ENCODE data around the gene ADAT2. TPM values are rescaled to one million over a fixed set of nuclear protein-coding genes. Genes with fewer than 3 reads are reported as not detected.

Gene ADAT2
- polyA plus RNA-seq, 6 donors from 2014 or later = 1.8 to 2.2 (median 2.0) TPM

- no peaks in the 10 kb centered on the region for H3K27me3 Mint-ChIP-seq
- H3K4me1 Mint-ChIP-seq = peaks cover 0 to 3% (median 0%) of the 10 kb centered on the region in 3 donors
- peak; percentile 99 to 100 for ATAC-seq (ENCODE audit: low read depth in 2 of 2)
- DNase-seq = peak; percentile 56
- H3K27ac Mint-ChIP-seq = peak overlapping the region in 1 of 6 donors; percentile 27
- H3K9me3 Mint-ChIP-seq = no peaks in the 10 kb centered on the region
- H3K4me3 Mint-ChIP-seq = no peak overlapping the region
- no peaks in the 10 kb centered on the region for H3K36me3 Mint-ChIP-seq
These were observed 23.2 kb downstream of the ADAT2 start for GRCh38 chr6:143427109-143427817.

GRCh38 chr6:143426026-143426425, 24.5 kb downstream of the ADAT2 start:
- DNase-seq = no peak

GRCh38 chr6:143419526-143419925, 31.0 kb downstream of the ADAT2 start:
- Mint-ChIP-seq H3K9me3 (peaks cover 0 to 2% (median 0%) of the 10 kb centered on the region in 7 donors), H3K36me3 (peaks cover 0 to 6% of the 10 kb centered on the region in 2 donors), H3K4me1 (no peaks in the 10 kb centered on the region), H3K27me3 (no peaks in the 10 kb centered on the region), H3K27ac (no peak overlapping the region), H3K4me3 (no peak overlapping the region)
- DNase-seq (no peak), ATAC-seq (ENCODE audit: low read depth in 2 of 2) (no peak)

More at GRCh38 chr6:143426026-143426425, 24.5 kb downstream of the ADAT2 start:
- ATAC-seq (ENCODE audit: low read depth in 2 of 2) = no peak
- Mint-ChIP-seq H3K27ac (no peak overlapping the region), H3K4me3 (no peak overlapping the region), H3K4me1 (peaks cover 0 to 3% (median 0%) of the 10 kb centered on the region in 3 donors), H3K36me3 (no peaks in the 10 kb centered on the region), H3K9me3 (no peaks in the 10 kb centered on the region), H3K27me3 (no peaks in the 10 kb centered on the region)

GRCh38 chr6:143414769-143415168, 35.7 kb downstream of the ADAT2 start:
- peaks cover 0 to 2% of the 10 kb centered on the region in 2 donors for H3K36me3 Mint-ChIP-seq
- no peaks in the 10 kb centered on the region for H3K4me1 Mint-ChIP-seq
- ATAC-seq (ENCODE audit: low read depth in 2 of 2) (no peak), DNase-seq (no peak)
- peaks cover 0 to 5% (median 0%) of the 10 kb centered on the region in 7 donors for H3K9me3 Mint-ChIP-seq
- no peaks in the 10 kb centered on the region for H3K27me3 Mint-ChIP-seq
- H3K4me3 Mint-ChIP-seq = no peak overlapping the region
- H3K27ac Mint-ChIP-seq = no peak overlapping the region

GRCh38 chr6:143410859-143411270, 39.6 kb downstream of the ADAT2 start:
- no peaks in the 10 kb centered on the region for H3K27me3 Mint-ChIP-seq
- peaks cover 0 to 7% (median 1%) of the 10 kb centered on the region in 7 donors for H3K9me3 Mint-ChIP-seq
- DNase-seq (no peak), ATAC-seq (ENCODE audit: low read depth in 2 of 2) (no peak)
- H3K27ac Mint-ChIP-seq = no peak overlapping the region
- no peak overlapping the region for H3K4me3 Mint-ChIP-seq
- no peaks in the 10 kb centered on the region for H3K36me3 Mint-ChIP-seq
- H3K4me1 Mint-ChIP-seq = no peaks in the 10 kb centered on the region

- Mint-ChIP-seq H3K4me1 (no peaks in the 10 kb centered on the region), H3K27me3 (no peaks in the 10 kb centered on the region), H3K36me3 (no peaks in the 10 kb centered on the region), H3K9me3 (peaks cover 0 to 7% (median 1%) of the 10 kb centered on the region in 7 donors), H3K27ac (no peak overlapping the region), H3K4me3 (no peak overlapping the region)
- ATAC-seq (ENCODE audit: low read depth in 2 of 2) (no peak), DNase-seq (no peak)
These were observed 41.7 kb downstream of the ADAT2 start for GRCh38 chr6:143408787-143409162.

GRCh38 chr6:143408151-143408786, 42.2 kb downstream of the ADAT2 start:
- Mint-ChIP-seq H3K27ac (no peak overlapping the region), H3K9me3 (peaks cover 0 to 7% (median 1%) of the 10 kb centered on the region in 7 donors), H3K4me3 (no peak overlapping the region), H3K36me3 (no peaks in the 10 kb centered on the region), H3K4me1 (no peaks in the 10 kb centered on the region), H3K27me3 (no peaks in the 10 kb centered on the region)
- no peak for ATAC-seq (ENCODE audit: low read depth in 2 of 2)
- no peak for DNase-seq

- peaks cover 0 to 7% (median 1%) of the 10 kb centered on the region in 7 donors for H3K9me3 Mint-ChIP-seq
- no peaks in the 10 kb centered on the region for H3K27me3 Mint-ChIP-seq
- no peaks in the 10 kb centered on the region for H3K36me3 Mint-ChIP-seq
These were observed 43.8 kb downstream of the ADAT2 start for GRCh38 chr6:143406673-143407072.

GRCh38 chr6:143405373-143406154, 44.9 kb downstream of the ADAT2 start:
- no peak overlapping the region for H3K27ac Mint-ChIP-seq
- H3K27me3 Mint-ChIP-seq = no peaks in the 10 kb centered on the region
- no peak overlapping the region for H3K4me3 Mint-ChIP-seq
- ATAC-seq (ENCODE audit: low read depth in 2 of 2) (no peak), DNase-seq (no peak)
- H3K36me3 Mint-ChIP-seq = no peaks in the 10 kb centered on the region
- peaks cover 0 to 7% (median 1%) of the 10 kb centered on the region in 7 donors for H3K9me3 Mint-ChIP-seq
- H3K4me1 Mint-ChIP-seq = peaks cover 4 to 5% (median 4%) of the 10 kb centered on the region in 3 donors

More at GRCh38 chr6:143406673-143407072, 43.8 kb downstream of the ADAT2 start:
- Mint-ChIP-seq H3K4me1 (no peaks in the 10 kb centered on the region), H3K4me3 (no peak overlapping the region), H3K27ac (no peak overlapping the region)
- ATAC-seq (ENCODE audit: low read depth in 2 of 2) (no peak), DNase-seq (no peak)

- Mint-ChIP-seq H3K27me3 (no peaks in the 10 kb centered on the region), H3K27ac (no peak overlapping the region), H3K4me3 (no peak overlapping the region), H3K9me3 (no peaks in the 10 kb centered on the region), H3K4me1 (peaks cover 4 to 6% (median 6%) of the 10 kb centered on the region in 3 donors), H3K36me3 (no peaks in the 10 kb centered on the region)
- DNase-seq = no peak
- no peak for ATAC-seq (ENCODE audit: low read depth in 2 of 2)
These were observed 47.7 kb downstream of the ADAT2 start for GRCh38 chr6:143402721-143403336.

- DNase-seq (no peak), ATAC-seq (ENCODE audit: low read depth in 2 of 2) (no peak)
- no peaks in the 10 kb centered on the region for H3K36me3 Mint-ChIP-seq
- H3K4me3 Mint-ChIP-seq = no peak overlapping the region
- peak overlapping the region in 1 of 6 donors; percentile 23 for H3K27ac Mint-ChIP-seq
- H3K4me1 Mint-ChIP-seq = peaks cover 4 to 6% (median 6%) of the 10 kb centered on the region in 3 donors
- no peaks in the 10 kb centered on the region for H3K9me3 Mint-ChIP-seq
- H3K27me3 Mint-ChIP-seq = no peaks in the 10 kb centered on the region
These were observed 48.7 kb downstream of the ADAT2 start for GRCh38 chr6:143401636-143402370.

- Mint-ChIP-seq H3K27me3 (no peaks in the 10 kb centered on the region), H3K9me3 (no peaks in the 10 kb centered on the region), H3K4me1 (peaks cover 4 to 6% (median 6%) of the 10 kb centered on the region in 3 donors), H3K27ac (peak overlapping the region in 1 of 6 donors; percentile 14), H3K36me3 (no peaks in the 10 kb centered on the region), H3K4me3 (no peak overlapping the region)
- no peak for ATAC-seq (ENCODE audit: low read depth in 2 of 2)
- DNase-seq = no peak
These were observed 49.4 kb downstream of the ADAT2 start for GRCh38 chr6:143401068-143401446.

Measured in naive B cell (primary cell).